ENCODE results near the gene ROR2.
"Not testable (repeated sequence)": the region's sequence is repeated elsewhere in the genome, so short reads cannot be mapped to it uniquely, and the experiment has no call there.

ROR2 gene

GRCh38 chr9:91813176-91813795 lies 136.7 kb downstream of the ROR2 start:
- DNase-seq = no peak

DNA sequence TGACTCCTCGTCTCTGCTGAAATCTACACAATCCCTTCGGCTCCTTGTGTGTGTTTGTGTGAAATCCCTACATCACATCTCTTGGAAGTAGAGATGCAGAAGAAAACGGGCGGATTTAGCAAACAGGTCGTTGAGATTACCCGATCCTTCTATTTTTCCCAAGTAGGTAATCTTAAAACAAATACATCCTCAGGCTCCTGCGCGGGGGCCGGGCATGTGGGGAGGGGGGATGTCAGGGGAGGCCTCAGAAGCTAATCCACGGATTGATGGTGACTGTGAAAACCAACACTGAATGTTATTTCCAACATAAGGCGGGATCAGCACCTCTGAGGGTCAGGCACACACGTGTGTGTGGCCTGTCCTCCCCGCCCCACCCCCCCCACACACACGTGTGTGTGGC lies 137.8 kb downstream of the ROR2 start:
- DNase-seq = no peak

GRCh38 chr9:91811024-91811909 lies 138.8 kb downstream of the ROR2 start:
- no peak for DNase-seq

DNA sequence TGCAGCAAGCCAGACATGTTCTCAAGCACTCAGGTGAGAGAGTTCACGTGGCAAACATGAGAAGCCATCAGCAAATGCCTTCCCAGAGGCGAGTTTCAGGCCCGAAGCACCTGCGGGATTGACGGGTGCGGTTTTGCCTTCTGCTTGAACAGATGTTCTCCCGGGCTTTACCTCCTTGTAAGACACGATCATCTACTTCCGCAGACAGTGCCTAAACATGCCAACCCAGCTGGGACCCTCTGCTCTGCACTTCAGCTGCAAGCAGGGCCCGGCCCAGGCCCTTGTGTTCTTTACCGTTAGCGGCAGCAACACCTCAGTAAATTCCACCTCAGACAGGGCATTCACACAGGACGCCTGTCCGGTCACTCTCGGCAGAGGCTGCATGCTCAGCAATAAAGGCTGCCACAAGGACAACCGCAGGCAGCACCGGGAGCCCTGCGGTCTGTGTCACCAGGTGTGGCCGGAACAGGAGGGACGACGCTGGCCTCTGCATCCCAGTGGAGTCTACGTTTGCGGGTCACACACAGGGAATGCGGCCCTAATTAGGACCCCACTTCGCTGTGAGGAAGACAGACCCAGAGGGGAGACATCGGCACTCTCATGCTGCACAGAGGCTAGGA lies 139.6 kb downstream of the ROR2 start:
- no peak for DNase-seq

GRCh38 chr9:91809581-91810285 lies 140.3 kb downstream of the ROR2 start:
- no peak for DNase-seq

DNA sequence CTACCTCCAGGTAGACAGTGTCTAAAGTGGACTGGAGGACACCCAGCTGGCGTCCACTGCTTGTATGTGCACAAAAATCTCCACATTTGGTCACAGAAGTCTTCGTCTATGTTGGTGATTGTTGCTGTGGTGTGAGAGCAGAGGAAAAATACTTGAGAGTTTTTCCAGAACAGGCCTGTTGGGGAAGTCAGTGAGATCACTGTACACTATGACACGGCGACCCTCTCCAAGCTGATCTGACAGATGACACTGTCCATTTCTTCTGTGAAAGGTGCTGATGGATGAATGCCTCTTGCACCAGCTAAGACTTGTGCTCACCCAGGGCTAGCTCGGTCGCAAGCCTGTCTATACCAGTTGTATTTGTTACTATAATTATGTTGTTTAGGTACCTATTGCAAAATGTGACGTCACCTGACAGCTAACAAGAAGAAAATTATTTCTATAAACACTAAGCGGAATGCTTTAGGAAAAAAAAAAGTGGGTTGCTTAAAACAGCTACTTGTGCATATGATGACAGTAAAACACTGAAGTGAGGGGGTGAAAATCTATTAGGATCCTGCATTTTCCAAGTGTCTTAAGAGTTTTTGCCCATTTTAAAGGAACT lies 142.3 kb downstream of the ROR2 start:
- no peak for DNase-seq

DNA sequence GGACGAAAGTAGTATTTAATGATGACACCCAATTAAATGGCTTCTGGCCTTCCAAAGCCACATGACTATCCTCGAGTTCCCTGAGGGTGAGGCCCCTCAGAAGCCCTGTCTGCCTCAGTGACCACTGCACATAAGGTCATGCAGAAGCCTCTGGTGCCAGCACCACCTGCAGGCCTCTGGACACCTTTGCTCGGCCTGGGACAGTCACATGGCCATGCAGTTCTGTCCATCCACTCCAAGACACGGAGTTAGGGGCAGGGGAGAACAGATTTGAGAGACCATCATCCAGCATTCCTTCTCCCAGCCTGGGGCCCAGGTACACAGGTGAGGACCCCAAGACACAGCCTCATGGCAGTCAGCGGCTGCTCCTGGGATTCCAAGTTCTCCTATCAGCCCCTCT lies 145.0 kb downstream of the ROR2 start:
- no peak for DNase-seq

GRCh38 chr9:91803970-91804752 lies 145.9 kb downstream of the ROR2 start:
- DNase-seq = no peak

DNA sequence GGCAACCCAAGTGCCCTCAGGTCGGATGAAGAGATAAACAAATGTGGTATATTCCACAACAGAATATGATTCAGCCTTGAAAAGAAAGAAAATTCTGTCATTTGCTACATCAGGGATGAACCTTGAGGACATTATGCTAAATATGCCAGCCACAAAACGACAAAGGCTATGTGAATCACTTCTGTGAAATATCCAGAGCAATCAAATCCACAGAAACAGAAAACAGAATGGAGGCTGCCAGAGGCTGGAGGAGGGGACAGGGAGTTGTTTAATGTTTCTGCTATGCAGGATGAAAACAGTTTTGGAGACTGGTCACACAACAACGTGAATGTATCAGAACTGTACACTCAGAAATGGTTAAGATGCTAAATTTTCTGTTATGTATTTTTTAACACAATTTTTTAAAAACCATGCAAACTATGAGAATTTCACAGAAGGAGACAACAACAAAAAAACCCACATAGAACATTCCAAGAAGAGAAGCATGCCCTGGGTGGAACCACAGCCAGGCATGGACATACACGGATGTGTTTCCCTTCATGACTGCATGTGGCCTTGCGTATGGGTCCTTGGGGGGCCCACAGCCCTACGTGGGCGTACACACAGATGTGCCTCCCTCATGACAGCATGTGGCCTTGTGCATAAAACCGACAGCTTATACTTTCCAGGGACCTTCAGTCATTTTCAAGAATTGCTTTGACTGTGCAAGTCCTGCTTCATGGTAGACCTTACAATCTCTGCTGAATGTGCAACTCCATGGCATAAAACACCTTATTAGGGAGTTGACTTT lies 146.7 kb downstream of the ROR2 start:
- DNase-seq = no peak

DNA sequence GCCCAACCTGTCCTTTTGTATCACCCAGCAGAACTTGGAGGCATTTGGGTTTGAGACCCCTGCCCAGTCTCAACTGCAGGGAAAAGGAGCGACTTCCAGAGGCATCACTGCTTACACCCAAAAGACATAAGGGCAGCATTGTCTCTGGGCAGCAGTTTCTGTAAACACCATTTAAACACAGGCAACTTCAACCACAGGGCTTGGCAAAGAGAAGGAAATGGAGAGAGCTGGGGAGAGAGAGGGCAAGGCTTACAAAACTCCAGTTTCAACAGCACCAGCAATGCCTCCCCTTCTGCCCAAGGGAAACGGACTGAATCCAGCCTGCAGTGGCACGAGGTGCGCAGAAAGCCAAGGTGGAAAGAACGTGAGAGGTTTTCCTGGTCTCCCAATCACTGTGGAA lies 147.6 kb downstream of the ROR2 start:
- DNase-seq = no peak

DNA sequence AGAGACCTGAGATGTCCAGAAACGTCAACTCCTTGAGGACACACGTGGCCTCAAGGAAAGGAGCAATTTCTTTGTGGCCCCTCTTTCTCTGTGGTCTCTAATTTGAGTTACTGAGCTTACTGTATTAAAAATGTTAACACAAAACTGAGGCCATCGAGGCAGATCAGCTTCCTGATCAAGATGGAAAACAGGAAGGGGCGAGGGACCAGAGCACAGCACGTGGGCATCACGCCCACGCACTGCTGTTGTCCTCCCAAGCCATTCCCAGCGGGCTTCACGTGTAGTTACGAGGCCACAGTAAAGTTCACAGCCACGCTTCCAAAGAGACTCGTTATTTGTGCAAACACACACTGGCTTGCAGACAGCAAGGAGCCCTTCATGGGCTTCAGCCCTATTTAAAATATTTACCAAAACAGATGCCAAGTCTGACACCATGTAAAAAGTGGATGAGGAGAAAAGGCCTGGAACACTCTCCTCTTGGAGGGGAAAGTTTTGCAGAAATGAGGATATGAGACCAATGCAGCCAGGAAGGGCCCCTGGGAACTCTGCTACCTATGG lies 149.5 kb downstream of the ROR2 start:
- no peak for DNase-seq

DNA sequence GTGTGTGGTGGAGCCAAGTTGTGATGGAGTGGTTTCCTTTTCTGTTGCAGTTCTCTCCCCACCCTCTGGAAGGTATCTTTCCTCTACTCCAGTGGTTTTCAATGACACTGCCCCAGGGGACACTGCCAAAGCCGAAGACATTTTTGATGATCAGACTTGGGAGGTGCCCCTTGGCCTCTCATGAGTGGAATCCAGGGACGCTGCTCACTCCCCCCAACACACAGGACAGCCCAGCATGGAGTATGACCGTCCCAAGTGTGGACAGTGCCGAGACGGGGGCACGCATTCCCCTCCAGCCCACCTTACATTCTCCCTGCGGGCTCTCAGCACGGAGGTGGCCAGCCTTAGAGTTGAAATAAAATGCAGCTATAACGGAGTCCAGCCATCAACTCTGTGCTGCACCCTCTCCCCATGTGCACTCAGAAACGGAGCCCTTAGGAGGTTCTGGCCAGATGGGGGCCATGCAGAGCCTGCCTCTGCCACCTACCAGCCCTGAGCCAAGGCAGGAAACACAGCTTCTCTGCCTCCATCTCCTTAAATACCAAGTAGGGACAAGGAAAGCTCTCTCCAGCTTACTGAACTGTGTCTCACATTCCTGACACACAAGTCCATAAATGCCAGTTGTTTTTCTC lies 150.8 kb downstream of the ROR2 start:
- no peak for DNase-seq

DNA sequence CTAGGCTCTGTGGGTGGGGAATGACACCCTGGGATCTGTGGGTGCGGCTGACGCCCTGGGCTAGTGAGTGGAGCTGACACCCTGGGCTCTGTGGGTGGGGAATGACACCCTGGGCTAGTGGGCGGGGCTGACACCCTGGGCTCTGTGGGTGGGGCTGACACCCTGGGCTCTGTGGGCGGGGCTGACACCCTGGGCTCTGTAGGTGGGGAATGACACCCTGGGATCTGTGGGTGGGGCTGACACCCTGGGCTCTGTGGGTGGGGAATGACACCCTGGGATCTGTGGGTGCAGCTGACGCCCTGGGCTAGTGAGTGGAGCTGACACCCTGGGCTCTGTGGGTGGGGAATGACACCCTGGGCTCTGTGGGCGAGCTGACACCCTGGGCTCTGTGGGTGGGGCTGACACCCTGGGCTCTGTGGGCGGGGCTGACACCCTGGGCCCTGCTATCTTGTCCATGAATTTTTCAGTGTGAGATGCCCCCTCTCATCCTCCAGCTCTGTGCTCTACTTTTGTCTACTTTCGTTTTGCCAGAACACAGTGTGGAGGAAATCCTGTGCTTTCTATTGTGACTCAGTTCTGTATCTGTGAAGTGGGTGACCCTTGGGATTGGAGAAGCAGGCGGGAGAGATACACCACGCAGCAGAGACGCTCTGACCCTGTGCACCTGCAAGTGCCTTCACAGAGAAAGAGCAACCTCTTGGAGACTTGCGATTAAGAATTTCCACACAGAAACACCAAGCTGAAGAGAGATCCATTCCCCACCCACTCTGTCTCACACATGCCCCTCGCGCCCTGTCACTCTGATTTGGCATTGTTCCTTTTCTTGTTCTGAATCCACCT lies 151.5 kb downstream of the ROR2 start:
- peak; percentile 60 for DNase-seq

DNA sequence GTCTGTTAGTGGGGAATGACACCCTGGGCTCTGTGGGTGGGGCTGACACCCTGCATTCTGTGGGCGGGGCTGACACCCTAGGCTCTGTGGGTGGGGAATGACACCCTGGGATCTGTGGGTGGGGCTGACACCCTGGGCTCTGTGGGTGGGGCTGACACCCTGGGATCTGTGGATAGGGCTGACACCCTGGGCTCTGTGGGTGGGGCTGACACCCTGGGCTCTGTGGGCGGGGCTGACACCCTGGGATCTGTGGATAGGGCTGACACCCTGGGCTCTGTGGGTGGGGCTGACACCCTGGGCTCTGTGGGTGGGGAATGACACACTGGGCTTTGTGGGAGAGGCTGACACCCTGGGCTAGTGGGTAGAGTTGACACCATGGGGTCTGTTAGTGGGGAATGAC lies 152.5 kb downstream of the ROR2 start:
- not testable (repeated sequence) for DNase-seq

DNA sequence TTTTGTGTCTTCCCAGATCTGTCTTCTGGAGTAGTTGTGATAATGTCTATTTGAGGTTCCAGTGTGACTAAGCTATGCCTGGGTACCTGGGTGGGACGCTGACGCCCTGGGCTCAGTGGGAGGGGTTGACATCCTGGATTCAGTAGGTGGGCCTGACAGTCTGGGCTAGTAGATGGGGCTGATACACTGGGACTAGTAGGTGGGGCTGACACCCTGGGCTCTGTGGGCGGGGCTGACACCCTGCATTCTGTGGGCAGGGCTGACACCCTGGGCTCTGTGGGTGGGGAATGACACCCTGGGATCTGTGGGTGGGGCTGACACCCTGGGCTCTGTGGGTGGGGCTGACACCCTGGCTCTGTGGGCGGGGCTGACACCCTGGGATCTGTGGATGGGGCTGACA lies 153.5 kb downstream of the ROR2 start:
- DNase-seq = peak; percentile 40

DNA sequence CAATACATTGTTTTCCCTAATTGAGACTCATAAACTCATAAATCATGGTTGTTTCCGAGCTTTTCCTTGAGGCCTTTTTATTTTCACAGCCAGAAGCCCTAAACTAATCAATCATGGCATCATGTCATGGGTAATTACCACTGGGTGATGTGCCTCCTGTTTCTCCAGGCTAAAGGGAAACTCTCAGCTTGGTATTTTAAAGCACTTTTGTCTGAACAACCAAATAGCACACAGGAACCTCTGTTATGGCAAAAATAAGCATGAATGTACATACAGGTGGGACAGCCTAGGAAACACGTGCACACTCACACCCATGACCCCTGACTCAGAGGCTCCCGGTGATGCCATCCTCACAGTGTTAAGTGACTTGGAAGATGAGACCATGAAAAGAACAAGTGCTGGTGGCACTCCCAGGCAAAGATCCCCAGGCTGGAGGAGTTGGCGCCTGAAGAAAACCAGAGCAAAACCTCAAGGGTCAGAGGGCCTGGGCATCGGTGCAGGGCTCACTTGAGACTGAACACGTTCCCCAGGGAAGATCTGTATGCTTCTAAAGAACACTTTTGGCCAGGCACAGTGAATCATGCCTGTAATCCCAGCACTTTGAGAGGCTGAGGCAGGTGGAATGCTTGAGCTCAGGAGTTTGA lies 154.3 kb downstream of the ROR2 start:
- DNase-seq = no peak

- not testable (repeated sequence) for DNase-seq
Observed at GRCh38 chr9:91793371-91793770, 156.7 kb downstream of the ROR2 start.

DNA sequence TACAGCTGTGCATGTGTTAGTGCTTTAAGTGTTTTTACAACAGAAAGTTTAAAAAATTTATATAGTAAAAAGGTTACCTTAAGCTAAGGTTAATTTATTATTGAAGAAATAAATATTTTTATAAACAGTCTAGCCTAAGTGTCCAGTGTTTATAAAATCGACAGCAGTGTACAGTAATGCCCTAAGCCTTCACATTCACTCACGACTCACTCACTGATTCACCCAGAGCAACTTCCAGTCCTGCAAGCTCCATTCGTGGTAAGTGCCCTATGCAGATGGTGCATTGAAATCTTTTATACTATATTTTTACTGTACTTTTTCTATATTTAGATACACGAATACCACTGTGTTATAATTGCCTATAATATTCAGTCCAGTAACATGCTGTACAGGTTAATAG lies 159.1 kb downstream of the ROR2 start:
- no peak for DNase-seq

GRCh38 chr9:91789941-91790340 lies 160.1 kb downstream of the ROR2 start:
- no peak for DNase-seq
